K562 (cell line): ENCODE results near the gene PSMB2.

Source experiments
- BRD4 ChIP-seq: fragments of 200-600 bp; sonication (generic); IDR thresholded peaks from 2 replicates; pipeline ENCODE4 v1.6.1; 2017; ENCODE audit warnings: inconsistent platforms
- KDM5B ChIP-seq: fragments of 200-600 bp; sonication (generic); IDR thresholded peaks from 2 replicates; pipeline ENCODE4 v1.6.1; 2012; ENCODE audit warnings: low read depth, mild to moderate bottlenecking, moderate library complexity, low read length, control low read depth, inconsistent platforms; ENCODE audit not compliant: insufficient replicate concordance
- MAFK ChIP-seq: IDR thresholded peaks from 2 replicates; pipeline ENCODE4 v1.6.1; 2011; ENCODE audit warnings: low read length, improper control_type of control experiment
- SREBF2 ChIP-seq: sonication (generic); formaldehyde crosslinking; IDR thresholded peaks from 2 replicates; pipeline ENCODE4 v1.4.0; 2020; ENCODE audit warnings: mild to moderate bottlenecking, missing genetic modification reagents
- TF ChIP-seq, protein P1 (sequence below), 3 experiments: IDR thresholded peaks in 2 of 3; conservative IDR thresholded peaks in 1 of 3; 2 replicates each; pipeline ENCODE4 v1.5.1; 2011 to 2012; ENCODE audit warnings: low read length in 3 of 3, mild to moderate bottlenecking in 3 of 3, control low read depth in 2 of 3, improper control_type of control experiment in 1 of 3, inconsistent platforms in 1 of 3, low read depth in 1 of 3, mixed read lengths in 1 of 3, moderate library complexity in 1 of 3; ENCODE audit not compliant: insufficient read depth in 2 of 3

GRCh38 chr1:35622510-35623178 lies 18.7 kb downstream of the PSMB2 start:
- TF ChIP-seq SREBF2 (no peak), BRD4 (no peak), MAFK (no peak), KDM5B (no peak)
- TF ChIP-seq, protein P1, sequence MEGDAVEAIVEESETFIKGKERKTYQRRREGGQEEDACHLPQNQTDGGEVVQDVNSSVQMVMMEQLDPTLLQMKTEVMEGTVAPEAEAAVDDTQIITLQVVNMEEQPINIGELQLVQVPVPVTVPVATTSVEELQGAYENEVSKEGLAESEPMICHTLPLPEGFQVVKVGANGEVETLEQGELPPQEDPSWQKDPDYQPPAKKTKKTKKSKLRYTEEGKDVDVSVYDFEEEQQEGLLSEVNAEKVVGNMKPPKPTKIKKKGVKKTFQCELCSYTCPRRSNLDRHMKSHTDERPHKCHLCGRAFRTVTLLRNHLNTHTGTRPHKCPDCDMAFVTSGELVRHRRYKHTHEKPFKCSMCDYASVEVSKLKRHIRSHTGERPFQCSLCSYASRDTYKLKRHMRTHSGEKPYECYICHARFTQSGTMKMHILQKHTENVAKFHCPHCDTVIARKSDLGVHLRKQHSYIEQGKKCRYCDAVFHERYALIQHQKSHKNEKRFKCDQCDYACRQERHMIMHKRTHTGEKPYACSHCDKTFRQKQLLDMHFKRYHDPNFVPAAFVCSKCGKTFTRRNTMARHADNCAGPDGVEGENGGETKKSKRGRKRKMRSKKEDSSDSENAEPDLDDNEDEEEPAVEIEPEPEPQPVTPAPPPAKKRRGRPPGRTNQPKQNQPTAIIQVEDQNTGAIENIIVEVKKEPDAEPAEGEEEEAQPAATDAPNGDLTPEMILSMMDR (IDR thresholded peaks at IDR 0.05 in 2 of 3, conservative IDR thresholded peaks at IDR 0.05 in 1 of 3; ENCODE audit: insufficient read depth in 2 of 3, low read depth in 1 of 3, low read length in 3 of 3): no peak
